ENCODE data around the gene CACNA1D. TPM values are rescaled to one million over a fixed set of nuclear protein-coding genes. Genes with fewer than 3 reads are reported as not detected.

Gene CACNA1D
- total RNA-seq, 1 donor from 2014 or later = 6.3 TPM

- Mint-ChIP-seq H3K4me3 (ENCODE audit: low read depth) (no peak overlapping the region), H3K4me1 (ENCODE audit: low read depth) (peaks cover 9% of the 10 kb centered on the region), H3K27ac (no peak overlapping the region), H3K9me3 (ENCODE audit: low read depth) (no peaks in the 10 kb centered on the region), H3K27me3 (peaks cover 6% of the 10 kb centered on the region), H3K36me3 (ENCODE audit: insufficient read depth) (no peaks in the 10 kb centered on the region)
- no peak for DNase-seq (ENCODE audit: low spot score, unreplicated experiment)
- no peak for TF ChIP-seq CTCF (IDR thresholded peaks at IDR 0.05; ENCODE audit: unreplicated experiment)
Observed at GRCh38 chr3:53803816-53804695, 309.6 kb downstream of the CACNA1D start.

- H3K4me3 Mint-ChIP-seq (ENCODE audit: low read depth) = no peak overlapping the region
- peaks cover 6% of the 10 kb centered on the region for H3K27me3 Mint-ChIP-seq
- H3K27ac Mint-ChIP-seq = no peak overlapping the region
- peaks cover 9% of the 10 kb centered on the region for H3K4me1 Mint-ChIP-seq (ENCODE audit: low read depth)
- no peaks in the 10 kb centered on the region for H3K36me3 Mint-ChIP-seq (ENCODE audit: insufficient read depth)
- no peaks in the 10 kb centered on the region for H3K9me3 Mint-ChIP-seq (ENCODE audit: low read depth)
- TF ChIP-seq CTCF (IDR thresholded peaks at IDR 0.05; ENCODE audit: unreplicated experiment) = no peak
- DNase-seq (ENCODE audit: low spot score, unreplicated experiment) = no peak
Observed at GRCh38 chr3:53804697-53805462, 310.5 kb downstream of the CACNA1D start.

- no peak for DNase-seq (ENCODE audit: low spot score, unreplicated experiment)
- TF ChIP-seq CTCF (IDR thresholded peaks at IDR 0.05; ENCODE audit: unreplicated experiment) = no peak
- no peak overlapping the region for H3K27ac Mint-ChIP-seq
- H3K9me3 Mint-ChIP-seq (ENCODE audit: low read depth) = no peaks in the 10 kb centered on the region
- no peaks in the 10 kb centered on the region for H3K36me3 Mint-ChIP-seq (ENCODE audit: insufficient read depth)
- H3K4me3 Mint-ChIP-seq (ENCODE audit: low read depth) = no peak overlapping the region
- peaks cover 9% of the 10 kb centered on the region for H3K4me1 Mint-ChIP-seq (ENCODE audit: low read depth)
- peaks cover 6% of the 10 kb centered on the region for H3K27me3 Mint-ChIP-seq
Observed at GRCh38 chr3:53805463-53806159, 311.2 kb downstream of the CACNA1D start.

- Mint-ChIP-seq H3K27me3 (peaks cover 6% of the 10 kb centered on the region), H3K4me3 (ENCODE audit: low read depth) (no peak overlapping the region), H3K36me3 (ENCODE audit: insufficient read depth) (no peaks in the 10 kb centered on the region), H3K27ac (peak overlapping the region; percentile 85), H3K9me3 (ENCODE audit: low read depth) (no peaks in the 10 kb centered on the region), H3K4me1 (ENCODE audit: low read depth) (peaks cover 9% of the 10 kb centered on the region)
- DNase-seq (ENCODE audit: low spot score, unreplicated experiment) = no peak
- no peak for TF ChIP-seq CTCF (IDR thresholded peaks at IDR 0.05; ENCODE audit: unreplicated experiment)
Observed at GRCh38 chr3:53806182-53807116, 312.0 kb downstream of the CACNA1D start.

Measured in progenitor cell of endocrine pancreas (in vitro differentiated cells).